Activated naive CD8-positive, alpha-beta T cell treated with anti-CD3 and anti-CD28 coated beads, Interleukin-2, amount 10 ng/mL, durations not matched to agents 7 days and 5 days (primary cell): ENCODE results near the gene TTC9. TPM values are rescaled to one million over a fixed set of nuclear protein-coding genes. Genes with fewer than 3 reads are reported as not detected.

Experiments
- ATAC-seq: fragments of 150-1000 bp; cut with Tn5 transposase; one replicate; pipeline ENCODE4 v1.10.0; 2021; ENCODE audit warnings: low read depth, moderate library complexity
- POLR2A ChIA-PET: fragments of 350-600 bp; sonication (Branson Sonifier 250); formaldehyde crosslinking; loops from one replicate; lab custom pipeline; 2021; ENCODE audit warnings: antibody characterized with exemption; lab: Charles Lee
- DNase-seq: peaks from one replicate; pipeline ENCODE4 v3.0.0; 2021
- H3K27ac Mint-ChIP-seq: one replicate; pipeline ENCODE4 v1.8.0; 2022; ENCODE audit warnings: mild to moderate bottlenecking, mixed read lengths
- H3K27me3 Mint-ChIP-seq: one replicate; pipeline ENCODE4 v1.8.0; 2022; ENCODE audit warnings: mild to moderate bottlenecking, moderate library complexity, mixed read lengths
- H3K36me3 Mint-ChIP-seq: one replicate; pipeline ENCODE4 v1.8.0; 2021; ENCODE audit warnings: mild to moderate bottlenecking, mixed read lengths
- H3K4me1 Mint-ChIP-seq: one replicate; pipeline ENCODE4 v1.8.0; 2021; ENCODE audit warnings: mixed read lengths
- H3K4me3 Mint-ChIP-seq: one replicate; pipeline ENCODE4 v1.8.0; 2022; ENCODE audit warnings: mild to moderate bottlenecking, moderate library complexity, mixed read lengths
- H3K9me3 Mint-ChIP-seq: one replicate; pipeline ENCODE4 v1.8.0; 2021; ENCODE audit warnings: mixed read lengths
- total RNA-seq, 2 experiments: library from RNA; stranded (reverse); gene quantifications; one replicate each; pipeline ENCODE4 v1.2.3, GENCODE V29; 2021

Gene TTC9
- total RNA-seq, 2 experiments from 2014 or later, result 16.6 to 17.2 TPM

DNA sequence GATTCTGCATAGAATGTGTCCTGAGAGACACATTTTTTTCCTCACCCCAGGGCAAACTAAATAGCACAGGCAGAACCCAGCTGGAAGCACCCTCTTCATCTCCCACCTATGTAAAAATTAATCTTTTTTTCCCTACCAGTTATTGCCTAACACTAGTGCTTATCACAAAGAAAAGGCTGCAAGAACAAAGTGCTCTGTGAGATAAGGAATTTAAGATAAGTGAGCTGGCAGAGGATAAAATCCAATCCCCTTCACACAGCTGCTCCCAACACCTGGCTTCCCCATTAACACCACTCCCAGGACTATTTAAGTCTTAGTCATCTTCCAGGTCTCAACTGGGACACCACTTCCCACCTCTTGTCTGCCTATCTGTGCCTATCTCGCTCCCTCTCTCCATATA, 75.2 kb downstream of the TTC9 start:
- peaks cover 5% of the 10 kb centered on the region for H3K27me3 Mint-ChIP-seq
- ATAC-seq (no peak), DNase-seq (no peak)
- H3K4me1 Mint-ChIP-seq, result peaks cover 3% of the 10 kb centered on the region
- no peaks in the 10 kb centered on the region for H3K36me3 Mint-ChIP-seq
- POLR2A ChIA-PET, result no interaction called here
- no peak overlapping the region for H3K4me3 Mint-ChIP-seq
- H3K27ac Mint-ChIP-seq, result no peak overlapping the region
- H3K9me3 Mint-ChIP-seq, result no peaks in the 10 kb centered on the region

DNA sequence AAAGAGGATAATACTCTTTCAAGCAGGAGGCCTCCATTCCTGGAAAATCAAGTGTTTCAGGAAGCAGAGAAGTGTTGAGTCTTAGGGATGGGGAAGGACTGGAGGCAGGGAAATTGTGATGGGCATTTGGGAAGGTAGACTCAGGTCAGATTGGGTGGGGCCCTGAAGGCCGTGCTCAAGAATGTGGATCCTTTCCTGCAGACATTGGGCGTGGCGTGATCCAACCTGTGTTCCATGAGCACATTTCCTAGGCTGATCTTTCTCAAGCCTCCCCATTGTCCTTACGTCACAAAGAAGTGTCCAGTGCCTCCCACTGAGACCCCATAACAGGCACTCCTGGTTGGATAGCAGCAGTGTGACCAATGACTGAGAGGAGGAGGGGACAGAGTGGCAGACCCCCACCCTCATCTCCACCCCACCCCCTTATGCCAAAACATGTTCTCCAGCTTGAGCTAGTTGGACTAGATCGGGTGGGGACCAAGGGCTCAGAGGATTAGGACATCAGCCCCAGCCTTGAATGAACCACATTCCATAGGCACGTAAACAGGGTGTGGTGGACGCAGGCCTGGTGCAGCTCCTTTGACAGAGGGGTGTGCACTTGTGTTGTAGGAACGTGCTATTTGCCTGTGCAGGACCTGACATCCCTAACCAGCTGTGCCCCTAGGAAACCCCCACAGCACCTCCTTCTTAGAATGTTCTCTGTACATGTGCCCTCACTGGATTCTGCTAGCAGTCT, 76.8 kb downstream of the TTC9 start:
- POLR2A ChIA-PET, result no interaction called here
- no peak for DNase-seq
- Mint-ChIP-seq H3K27ac (no peak overlapping the region), H3K36me3 (no peaks in the 10 kb centered on the region), H3K4me3 (no peak overlapping the region), H3K9me3 (no peaks in the 10 kb centered on the region), H3K4me1 (peaks cover 3% of the 10 kb centered on the region), H3K27me3 (peaks cover 5% of the 10 kb centered on the region)
- ATAC-seq, result no peak

DNA sequence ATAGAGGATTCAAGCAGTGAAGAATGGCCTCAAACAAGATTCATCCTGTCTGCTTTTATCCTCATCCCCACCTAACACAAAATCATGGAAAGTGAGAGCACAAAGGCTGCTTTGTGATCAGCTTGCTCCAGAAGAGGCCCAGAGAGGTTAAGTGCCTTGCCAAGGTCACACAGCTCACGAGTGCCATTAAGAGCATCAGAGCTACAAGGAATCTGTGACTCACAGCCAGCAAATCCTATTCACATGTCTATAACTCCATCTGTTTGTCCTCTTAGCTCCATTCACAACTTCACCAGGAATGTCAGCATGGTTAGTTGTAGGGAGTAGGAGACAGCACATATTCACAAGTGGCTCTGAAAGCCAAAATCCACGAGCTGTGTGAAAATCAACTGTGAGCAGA, 79.8 kb downstream of the TTC9 start:
- Mint-ChIP-seq H3K4me1 (no peaks in the 10 kb centered on the region), H3K27me3 (no peaks in the 10 kb centered on the region), H3K36me3 (no peaks in the 10 kb centered on the region), H3K9me3 (no peaks in the 10 kb centered on the region), H3K4me3 (no peak overlapping the region), H3K27ac (no peak overlapping the region)
- POLR2A ChIA-PET, result no interaction called here
- ATAC-seq (no peak), DNase-seq (no peak)

- no peak for DNase-seq
- H3K36me3 Mint-ChIP-seq, result no peaks in the 10 kb centered on the region
These were observed 80.7 kb downstream of the TTC9 start for GRCh38 chr14:70722418-70722817.

DNA sequence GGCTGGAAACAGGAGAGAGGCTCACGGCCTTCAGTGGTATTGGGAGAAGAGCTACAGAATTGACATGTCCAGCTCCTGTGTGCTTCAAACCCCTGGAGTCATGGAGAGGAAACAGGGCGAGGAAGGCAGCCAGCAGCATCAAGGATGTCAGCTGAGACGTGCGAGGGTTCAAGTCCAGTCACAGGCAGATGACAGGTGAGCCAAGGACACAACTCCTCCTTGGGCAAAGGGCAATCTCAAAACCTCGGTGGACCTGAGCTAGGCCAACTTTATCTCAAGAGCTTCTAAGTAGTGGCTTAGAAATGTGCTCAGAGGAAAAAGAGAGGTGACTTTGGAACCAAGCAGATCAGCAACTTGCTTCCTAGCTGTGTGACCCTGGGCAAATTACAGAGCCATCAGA, 81.6 kb downstream of the TTC9 start:
- ATAC-seq, result no peak
- DNase-seq, result no peak
- H3K36me3 Mint-ChIP-seq, result no peaks in the 10 kb centered on the region
- no peaks in the 10 kb centered on the region for H3K4me1 Mint-ChIP-seq
- no peaks in the 10 kb centered on the region for H3K9me3 Mint-ChIP-seq
- H3K4me3 Mint-ChIP-seq, result no peak overlapping the region
- H3K27ac Mint-ChIP-seq, result no peak overlapping the region
- H3K27me3 Mint-ChIP-seq, result no peaks in the 10 kb centered on the region
- POLR2A ChIA-PET, result no interaction called here

More at GRCh38 chr14:70722418-70722817, 80.7 kb downstream of the TTC9 start:
- H3K27me3 Mint-ChIP-seq, result no peaks in the 10 kb centered on the region
- no peak overlapping the region for H3K27ac Mint-ChIP-seq
- POLR2A ChIA-PET, result no interaction called here
- no peak overlapping the region for H3K4me3 Mint-ChIP-seq
- ATAC-seq, result no peak
- H3K4me1 Mint-ChIP-seq, result no peaks in the 10 kb centered on the region
- H3K9me3 Mint-ChIP-seq, result no peaks in the 10 kb centered on the region

GRCh38 chr14:70724110-70724509, 82.4 kb downstream of the TTC9 start:
- no peaks in the 10 kb centered on the region for H3K27me3 Mint-ChIP-seq
- no peaks in the 10 kb centered on the region for H3K9me3 Mint-ChIP-seq
- no peak overlapping the region for H3K4me3 Mint-ChIP-seq
- no peak overlapping the region for H3K27ac Mint-ChIP-seq
- no peak for ATAC-seq
- H3K4me1 Mint-ChIP-seq, result no peaks in the 10 kb centered on the region
- DNase-seq, result no peak
- no peaks in the 10 kb centered on the region for H3K36me3 Mint-ChIP-seq
- POLR2A ChIA-PET, result no interaction called here

DNA sequence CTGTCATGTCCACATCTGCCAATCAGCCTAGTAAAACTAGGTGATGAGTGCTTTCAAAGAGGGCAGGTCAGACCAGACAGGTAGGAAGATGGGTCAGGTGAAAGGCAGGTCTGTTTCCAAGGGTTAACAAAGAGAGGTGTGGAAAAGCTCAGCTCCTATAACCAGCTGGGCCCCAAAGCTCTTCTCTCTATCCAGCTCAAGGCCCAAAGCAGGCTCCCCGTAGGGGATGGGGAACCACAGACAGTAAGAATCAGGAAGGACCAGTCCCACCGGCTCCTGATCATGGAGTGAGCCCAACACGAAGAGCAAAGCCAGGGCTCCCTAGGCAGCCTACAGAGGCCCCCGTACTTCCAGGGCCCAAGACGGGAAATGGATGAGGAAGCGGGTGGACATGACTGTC, 83.2 kb downstream of the TTC9 start:
- H3K4me1 Mint-ChIP-seq, result no peaks in the 10 kb centered on the region
- DNase-seq (no peak), ATAC-seq (no peak)
- H3K4me3 Mint-ChIP-seq, result no peak overlapping the region
- peaks cover 2% of the 10 kb centered on the region for H3K36me3 Mint-ChIP-seq
- no peaks in the 10 kb centered on the region for H3K27me3 Mint-ChIP-seq
- H3K27ac Mint-ChIP-seq, result no peak overlapping the region
- POLR2A ChIA-PET, result interaction anchor here (0.6 kb wide), 1 partner anchor 94 kb away, joined by 5 read pairs; no protein-coding TSS in a partner anchor
- H3K9me3 Mint-ChIP-seq, result no peaks in the 10 kb centered on the region

Other genes starting within 250 kb of the TTC9 start
- gene SYNJ2BP, start 224.8 kb upstream of the TTC9 start, total RNA-seq, result 10 to 100 TPM; 14.9 to 15.3 TPM
- gene ADAM21, start 189.7 kb upstream of the TTC9 start, total RNA-seq, result not detected
- under 1 TPM; 0.48 to 0.67 TPM for gene ADAM20, start 106.9 kb upstream of the TTC9 start, total RNA-seq
- gene MED6, start 41.3 kb upstream of the TTC9 start, total RNA-seq, result 10 to 100 TPM; 52.8 to 55.6 TPM
- gene MAP3K9, start 167.6 kb downstream of the TTC9 start, total RNA-seq, result 1 to 10 TPM; 8.2 to 8.9 TPM